H1 (cell line): ENCODE data around the gene IL1RAP. TPM values are rescaled to one million over a fixed set of nuclear protein-coding genes. Genes with fewer than 3 reads are reported as not detected.

Experiments
- CTCF ChIA-PET: fragments of 300-600 bp; sonication (Branson Sonifier 250); formaldehyde crosslinking; loops from one replicate; lab custom pipeline; 2021; ENCODE audit not compliant: partially characterized antibody; lab: Charles Lee
- POLR2A ChIA-PET: fragments of 300-600 bp; sonication (Branson Sonifier 250); formaldehyde crosslinking; loops from one replicate; lab custom pipeline; 2021; ENCODE audit warnings: inconsistent platforms; ENCODE audit not compliant: partially characterized antibody; lab: Charles Lee
- DNase-seq, 2 experiments: peaks; one replicate each; pipeline versions ENCODE4 v3.0.0 to v3.0.0-alpha.2; 2010 to 2022; ENCODE audit warnings: low spot score in 2 of 2, low read depth in 1 of 2, mixed read lengths in 1 of 2
- FAIRE-seq: peaks from 2 replicates; lab custom pipeline; 2011; peaks lifted over from hg19 to GRCh38; lab: Jason Lieb, UNC
- H2AFZ ChIP-seq: 2 replicates; pipeline ENCODE4 v1.8.1; 2012; ENCODE audit warnings: low read length, inconsistent platforms
- H2AK5ac ChIP-seq: 2 replicates; pipeline ENCODE4 v1.6.1; 2013; ENCODE audit warnings: low read depth, low read length
- H2BK120ac ChIP-seq: replicated peaks from 2 replicates; pipeline ENCODE3; 2013; ENCODE audit warnings: low read depth, low read length, inconsistent platforms
- H2BK12ac ChIP-seq: 2 replicates; pipeline ENCODE4 v1.6.1; 2013; ENCODE audit warnings: low read depth, low read length
- H2BK15ac ChIP-seq: 2 replicates; pipeline ENCODE4 v1.6.1; 2013; ENCODE audit warnings: low read length
- H2BK20ac ChIP-seq: 2 replicates; pipeline ENCODE4 v1.6.1; 2013; ENCODE audit warnings: low read length
- H2BK5ac ChIP-seq: 2 replicates; pipeline ENCODE4 v1.6.1; 2013; ENCODE audit warnings: low read depth, low read length
- H3K14ac ChIP-seq: 2 replicates; pipeline ENCODE4 v1.6.1; 2013; ENCODE audit warnings: inconsistent platforms; ENCODE audit not compliant: insufficient read length
- H3K18ac ChIP-seq: 2 replicates; pipeline ENCODE4 v1.6.1; 2013; ENCODE audit warnings: low read length; ENCODE audit errors: extremely low read depth
- H3K23ac ChIP-seq: 2 replicates; pipeline ENCODE4 v1.6.1; 2013; ENCODE audit warnings: inconsistent platforms; ENCODE audit not compliant: insufficient read length
- H3K23me2 ChIP-seq: 2 replicates; pipeline ENCODE4 v1.6.1; 2013; ENCODE audit warnings: low read depth, low read length
- H3K27ac ChIP-seq: 2 replicates; pipeline ENCODE4 v1.6.1; 2011; ENCODE audit warnings: low read depth, low read length, inconsistent platforms
- H3K27me3 ChIP-seq, 4 experiments: replicated peaks in 1 of 4; 1 replicate in 1 of 4; 2 replicates in 3 of 4; pipeline versions ENCODE4 v1.6.1 to v1.8.1; 2011 to 2013; ENCODE audit warnings: low read length in 3 of 4, mild to moderate bottlenecking in 3 of 4, inconsistent platforms in 2 of 4, mixed read lengths in 2 of 4, moderate library complexity in 1 of 4; ENCODE audit not compliant: control insufficient read depth in 3 of 4, insufficient read depth in 3 of 4; ENCODE audit errors: extremely low read depth in 1 of 4
- H3K36me3 ChIP-seq, 4 experiments: 2 replicates each; pipeline versions ENCODE4 v1.6.1 to v1.8.1; 2011 to 2013; ENCODE audit warnings: mild to moderate bottlenecking in 4 of 4, low read length in 3 of 4, moderate library complexity in 2 of 4, control low read depth in 1 of 4, inconsistent platforms in 1 of 4; ENCODE audit not compliant: insufficient read depth in 4 of 4, control insufficient read depth in 2 of 4
- H3K4ac ChIP-seq: replicated peaks from 2 replicates; pipeline ENCODE3; 2013; ENCODE audit warnings: low read length, low read depth, mixed read lengths, inconsistent platforms; ENCODE audit not compliant: insufficient read length
- H3K4me1 ChIP-seq, 4 experiments: replicated peaks in 1 of 4; 1 replicate in 1 of 4; 2 replicates in 3 of 4; pipeline versions ENCODE4 v1.6.1 to v1.8.1; 2011 to 2013; ENCODE audit warnings: low read length in 3 of 4, inconsistent platforms in 2 of 4, mixed read lengths in 1 of 4; ENCODE audit not compliant: insufficient read depth in 4 of 4, control insufficient read depth in 3 of 4
- H3K4me2 ChIP-seq, 2 experiments: 2 replicates each; pipeline versions ENCODE4 v1.6.1 to v1.8.1; 2011 to 2013; ENCODE audit warnings: low read depth in 2 of 2, low read length in 2 of 2, control low read depth in 1 of 2, inconsistent platforms in 1 of 2, mild to moderate bottlenecking in 1 of 2; ENCODE audit not compliant: insufficient read depth in 1 of 2
- H3K4me3 ChIP-seq, 4 experiments: fragments of 200-600, 300-600 bp in 1 of 4; sonication (generic), shearing (Covaris generic), sonication (Bioruptor Twin) in 1 of 4; 2 replicates each; pipeline versions ENCODE4 v1.5.1 to v1.8.1; 2011 to 2016; ENCODE audit warnings: low read length in 4 of 4, low read depth in 3 of 4, control low read depth in 2 of 4, inconsistent platforms in 2 of 4, mild to moderate bottlenecking in 2 of 4, mixed read lengths in 1 of 4, moderate library complexity in 1 of 4; ENCODE audit not compliant: insufficient read depth in 2 of 4; ENCODE audit errors: extremely low read depth in 1 of 4
- H3K56ac ChIP-seq: replicated peaks from 2 replicates; pipeline ENCODE3; 2013; ENCODE audit warnings: low read depth, mild to moderate bottlenecking, mixed read lengths, low read length, inconsistent platforms; ENCODE audit not compliant: insufficient read length
- H3K79me1 ChIP-seq: 2 replicates; pipeline ENCODE4 v1.6.1; 2013; ENCODE audit warnings: low read depth, low read length, control low read depth
- H3K79me2 ChIP-seq, 2 experiments: 2 replicates each; pipeline versions ENCODE4 v1.6.1 to v1.8.1; 2012 to 2013; ENCODE audit warnings: low read length in 2 of 2, mild to moderate bottlenecking in 2 of 2, inconsistent platforms in 1 of 2; ENCODE audit not compliant: insufficient read depth in 2 of 2, control insufficient read depth in 1 of 2
- H3K9ac ChIP-seq, 4 experiments: replicated peaks in 1 of 4; 1 replicate in 1 of 4; 2 replicates in 3 of 4; pipeline versions ENCODE4 v1.6.1 to v1.8.1; 2011 to 2013; ENCODE audit warnings: low read depth in 3 of 4, low read length in 3 of 4, control low read depth in 2 of 4, mild to moderate bottlenecking in 2 of 4, moderate library complexity in 2 of 4, inconsistent platforms in 1 of 4; ENCODE audit errors: extremely low read depth in 1 of 4
- H3K9me3 ChIP-seq, 2 experiments: 2 replicates each; pipeline versions ENCODE4 v1.6.1 to v1.8.1; 2012 to 2013; ENCODE audit warnings: mild to moderate bottlenecking in 2 of 2, moderate library complexity in 2 of 2, control low read depth in 1 of 2, inconsistent platforms in 1 of 2, low read depth in 1 of 2, low read length in 1 of 2, mixed read lengths in 1 of 2; ENCODE audit not compliant: insufficient read depth in 2 of 2
- H4K20me1 ChIP-seq, 2 experiments: replicated peaks in 1 of 2; 2 replicates each; pipeline versions ENCODE3 to v1.8.1; 2011 to 2013; ENCODE audit warnings: inconsistent platforms in 2 of 2, low read length in 2 of 2, mild to moderate bottlenecking in 1 of 2; ENCODE audit not compliant: insufficient read depth in 2 of 2, control insufficient read depth in 1 of 2
- H4K5ac ChIP-seq: 2 replicates; pipeline ENCODE4 v1.6.1; 2013; ENCODE audit warnings: low read length, low read depth, mixed read lengths, inconsistent platforms; ENCODE audit not compliant: insufficient read length
- H4K8ac ChIP-seq: 2 replicates; pipeline ENCODE4 v1.8.0; 2013; ENCODE audit warnings: mild to moderate bottlenecking, moderate library complexity, low read length, inconsistent platforms; ENCODE audit not compliant: insufficient read depth; ENCODE audit errors: extremely low read depth
- H4K91ac ChIP-seq: replicated peaks from 2 replicates; pipeline ENCODE3; 2013; ENCODE audit warnings: low read length, mixed read lengths, inconsistent platforms; ENCODE audit not compliant: insufficient read length
- BACH1 ChIP-seq: IDR thresholded peaks from 2 replicates; pipeline ENCODE4 v1.6.1; 2012; ENCODE audit warnings: low read length, improper control_type of control experiment
- CBX8 ChIP-seq: fragments of 300-800, 300-1000 bp; sonication (generic); IDR thresholded peaks from 2 replicates; pipeline ENCODE4 v1.7.1; 2016; ENCODE audit warnings: low read depth, low read length, borderline replicate concordance
- CEBPB ChIP-seq: IDR thresholded peaks from 2 replicates; pipeline ENCODE4 v1.6.1; 2012; ENCODE audit warnings: low read depth, low read length
- CHD2 ChIP-seq: IDR thresholded peaks from 2 replicates; pipeline ENCODE4 v1.6.1; 2012; ENCODE audit warnings: low read length, improper control_type of control experiment
- JUN ChIP-seq: IDR thresholded peaks from 2 replicates; pipeline ENCODE4 v1.6.1; 2011; ENCODE audit warnings: low read depth, mild to moderate bottlenecking, improper control_type of control experiment, low read length
- KDM1A ChIP-seq: fragments of 200-600, 300-600 bp; sonication (generic); IDR thresholded peaks from 2 replicates; pipeline ENCODE4 v1.7.1; 2016; ENCODE audit warnings: mild to moderate bottlenecking, low read length, borderline replicate concordance
- RXRA ChIP-seq: IDR thresholded peaks from 2 replicates; pipeline ENCODE4 v1.6.1; 2011; ENCODE audit warnings: low read depth, mild to moderate bottlenecking, low read length, moderate library complexity; ENCODE audit not compliant: insufficient read depth
- SAP30 ChIP-seq: fragments of 300-600 bp; sonication (generic); IDR thresholded peaks from 2 replicates; pipeline ENCODE4 v1.7.1; 2012; ENCODE audit warnings: low read length, moderate library complexity, mild to moderate bottlenecking, inconsistent platforms; ENCODE audit not compliant: insufficient read depth, insufficient replicate concordance
- TAF7 ChIP-seq: optimal IDR thresholded peaks from 2 replicates; pipeline ENCODE3; 2011; ENCODE audit warnings: low read depth, mild to moderate bottlenecking, inconsistent platforms, low read length, moderate library complexity, borderline replicate concordance
- WGBS, 2 experiments: shearing (Covaris generic) in 1 of 2; methylation state at CpG; one replicate each; pipeline versions ENCODE4 v1.1.6 to v1.1.7; 2013 to 2015; ENCODE audit warnings: low lambda C conversion rate in 2 of 2, mixed read lengths in 2 of 2, inconsistent platforms in 1 of 2, low coverage in 1 of 2, missing lambda C conversion rate in 1 of 2; ENCODE audit not compliant: insufficient replicate concordance in 2 of 2, insufficient coverage in 1 of 2, insufficient read length in 1 of 2; ENCODE audit errors: extremely low coverage in 1 of 2, missing lambda C conversion rate in 1 of 2; 5-methylcytosine and 5-hydroxymethylcytosine counted together
- polyA plus RNA-seq, 7 experiments: library from polyadenylated mRNA; depleted of rRNA in 3 of 7; stranded (reverse) in 5 of 7; unstranded in 2 of 7; fragments of >200 nt in 5 of 7; fragments of 200-250 nt in 2 of 7; gene quantifications; 1 replicate in 5 of 7; 2 replicates in 1 of 7; 4 replicates in 1 of 7; pipeline versions ENCODE4 v1.2.1 to v1.2.3, GENCODE V29; 2011 to 2013; ENCODE audit warnings: missing spikeins in 2 of 7, mixed read lengths in 2 of 7
- total RNA-seq: library from RNA; stranded (reverse); fragmentation: NEBNext Ultra II Directional; extraction: Animal tissue kit (Norgen Biotek cat#: 25700); gene quantifications from 2 replicates; pipeline ENCODE4 v1.2.1, GENCODE V29; 2021

Gene IL1RAP
- total and polyA plus RNA-seq, 2 of the 8 experiments (the other 6 are each of a cell fraction or from before 2014, with no cell fraction given), result 2.4 to 3.9 TPM

- no peak overlapping the region for H3K18ac ChIP-seq
- no peak overlapping the region for H3K14ac ChIP-seq
- no peak overlapping the region for H2BK15ac ChIP-seq
- no peak overlapping the region for H2AK5ac ChIP-seq
- no peak overlapping the region for H2AFZ ChIP-seq
- WGBS, 2 experiments, result 84 to 100% methylated on average over 2 to 3 of the region's 3 CpGs
- H3K4me3 ChIP-seq, result no peak overlapping the region
- CTCF ChIA-PET, result interaction anchor here (0.5 to 1.9 kb wide), 4 partner anchors 9 to 281 kb away, joined by 3 to 4 read pairs (median 4); no protein-coding TSS in a partner anchor
- H3K36me3 ChIP-seq, result no peaks in the 10 kb centered on the region
- no peak overlapping the region for H3K4ac ChIP-seq
- H3K56ac ChIP-seq, result no peak overlapping the region
- no peak for TF ChIP-seq CHD2
- no peak for TF ChIP-seq SAP30
- no peak for TF ChIP-seq CBX8
- TF ChIP-seq KDM1A, result no peak
- no peak for TF ChIP-seq JUN
- TF ChIP-seq TAF7, result no peak
- TF ChIP-seq BACH1, result no peak
- no peak for TF ChIP-seq CEBPB
- no peak for TF ChIP-seq RXRA
- no peak overlapping the region for H2BK12ac ChIP-seq
- no peak overlapping the region for H3K9ac ChIP-seq
- FAIRE-seq (no peak), DNase-seq (no peak)
- no peaks in the 10 kb centered on the region for H3K27me3 ChIP-seq
- H4K5ac ChIP-seq, result no peak overlapping the region
- H2BK5ac ChIP-seq, result no peak overlapping the region
- no peaks in the 10 kb centered on the region for H4K20me1 ChIP-seq
- H4K91ac ChIP-seq, result no peak overlapping the region
- H3K79me1 ChIP-seq, result no peaks in the 10 kb centered on the region
- POLR2A ChIA-PET, result no interaction called here
- no peaks in the 10 kb centered on the region for H3K9me3 ChIP-seq
- no peak overlapping the region for H4K8ac ChIP-seq
- no peak overlapping the region for H2BK120ac ChIP-seq
- no peak overlapping the region for H3K23ac ChIP-seq
- H3K4me2 ChIP-seq, result no peak overlapping the region
- no peaks in the 10 kb centered on the region for H3K4me1 ChIP-seq
- no peaks in the 10 kb centered on the region for H3K23me2 ChIP-seq
- H3K27ac ChIP-seq, result no peak overlapping the region
- H3K79me2 ChIP-seq, result no peaks in the 10 kb centered on the region
- no peak overlapping the region for H2BK20ac ChIP-seq
These were observed 8.4 kb upstream of the IL1RAP start for GRCh38 chr3:190505381-190506003.
